ENCODE results near the gene MYO18B.

GRCh38 chr22:25762147-25762546 lies 20.2 kb downstream of the MYO18B start:
- no peak for TF ChIP-seq SUZ12 (IDR thresholded peaks at IDR 0.05; ENCODE audit: extremely low read depth, insufficient read depth, insufficient read length)
- TF ChIP-seq ZNF274 (IDR thresholded peaks at IDR 0.05; ENCODE audit: low read depth, low read length), result no peak
